ENCODE results near the gene C1QTNF12.
A peak's percentile ranks its signal among the peaks of the same experiment; 100 is the strongest.

The C1QTNF12 gene

GRCh38 chr1:1210726-1211540 is 35.6 kb downstream of the C1QTNF12 start:
- no peak for DNase-seq

- DNase-seq: peak; percentile 23 to 53
These were observed 37.6 kb downstream of the C1QTNF12 start for GRCh38 chr1:1208713-1209433.

GRCh38 chr1:1207571-1207892 is 39.0 kb downstream of the C1QTNF12 start:
- DNase-seq: no peak

- DNase-seq: no peak
These were observed 39.5 kb downstream of the C1QTNF12 start for GRCh38 chr1:1206966-1207531.

GRCh38 chr1:1206376-1206965 is 40.1 kb downstream of the C1QTNF12 start, which contains the start of gene TNFRSF18:
Gene TNFRSF18, minus strand, starts transcription at chr1:1206592. Its CDS starts 21 bp downstream, at chr1:1206571.
- no peak for DNase-seq

GRCh38 chr1:1205769-1206375 is 40.6 kb downstream of the C1QTNF12 start:
- no peak for DNase-seq

- no peak for DNase-seq
These were observed 41.3 kb downstream of the C1QTNF12 start for GRCh38 chr1:1204998-1205768.

GRCh38 chr1:1204425-1204920 is 42.0 kb downstream of the C1QTNF12 start:
- no peak for DNase-seq

GRCh38 chr1:1203561-1204424 is 42.7 kb downstream of the C1QTNF12 start:
- DNase-seq: peak in 1 of 2 experiments; percentile 6

GRCh38 chr1:1202831-1203560 is 43.5 kb downstream of the C1QTNF12 start:
- no peak for DNase-seq

- no peak for DNase-seq
These were observed 45.4 kb downstream of the C1QTNF12 start for GRCh38 chr1:1200876-1201810.

GRCh38 chr1:1199961-1200875 is 46.3 kb downstream of the C1QTNF12 start:
- DNase-seq: no peak

GRCh38 chr1:1199141-1199960 is 47.2 kb downstream of the C1QTNF12 start:
- no peak for DNase-seq

- no peak for DNase-seq
These were observed 47.9 kb downstream of the C1QTNF12 start for GRCh38 chr1:1198423-1199140.

- no peak for DNase-seq
These were observed 48.7 kb downstream of the C1QTNF12 start for GRCh38 chr1:1197551-1198422.

GRCh38 chr1:1197188-1197500 is 49.4 kb downstream of the C1QTNF12 start:
- DNase-seq: no peak
